ENCODE data around the gene KAT8.
A peak's percentile ranks its signal among the peaks of the same experiment; 100 is the strongest.
"Not testable (repeated sequence)": the region's sequence is repeated elsewhere in the genome, so short reads cannot be mapped to it uniquely, and the experiment has no call there.

KAT8 gene

GRCh38 chr16:31131841-31132271 lies 14.4 kb downstream of the KAT8 start:
- DNase-seq (ENCODE audit: low read depth in 2 of 2) = no peak

DNA sequence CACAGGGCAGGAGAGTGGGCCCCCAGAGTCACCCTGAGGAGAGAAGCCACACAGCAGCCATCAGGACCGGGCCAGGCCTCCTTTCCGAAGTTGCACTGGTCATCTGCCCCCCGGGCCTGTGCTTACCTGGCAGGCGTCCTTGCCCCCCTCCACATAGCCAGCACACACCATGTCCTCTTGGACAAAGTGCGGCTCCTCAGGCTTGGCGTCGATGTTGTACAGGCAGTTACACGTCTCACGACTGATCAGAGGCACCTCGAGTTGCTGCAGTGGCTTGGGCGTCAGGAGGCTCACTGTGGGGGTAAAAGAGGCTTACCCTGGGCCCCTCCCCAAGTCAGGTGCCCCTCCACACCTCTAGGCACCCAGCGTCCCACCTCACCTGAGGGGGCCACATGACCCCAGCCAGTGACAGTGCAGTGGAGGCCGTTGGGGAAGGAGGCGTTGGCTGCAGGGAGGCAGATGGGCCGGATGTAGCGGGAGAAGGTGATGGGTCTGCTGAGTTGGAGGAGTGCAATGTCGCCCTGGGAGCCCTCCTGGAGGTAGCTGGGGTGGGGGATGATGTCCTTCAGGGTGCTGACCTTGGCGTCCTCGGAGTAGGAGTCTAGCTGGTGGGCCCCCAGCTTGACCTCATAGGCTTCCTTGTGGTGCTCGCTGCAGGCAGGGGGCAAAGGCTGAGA lies 15.0 kb downstream of the KAT8 start:
- no peak for DNase-seq (ENCODE audit: low read depth in 2 of 2)

DNA sequence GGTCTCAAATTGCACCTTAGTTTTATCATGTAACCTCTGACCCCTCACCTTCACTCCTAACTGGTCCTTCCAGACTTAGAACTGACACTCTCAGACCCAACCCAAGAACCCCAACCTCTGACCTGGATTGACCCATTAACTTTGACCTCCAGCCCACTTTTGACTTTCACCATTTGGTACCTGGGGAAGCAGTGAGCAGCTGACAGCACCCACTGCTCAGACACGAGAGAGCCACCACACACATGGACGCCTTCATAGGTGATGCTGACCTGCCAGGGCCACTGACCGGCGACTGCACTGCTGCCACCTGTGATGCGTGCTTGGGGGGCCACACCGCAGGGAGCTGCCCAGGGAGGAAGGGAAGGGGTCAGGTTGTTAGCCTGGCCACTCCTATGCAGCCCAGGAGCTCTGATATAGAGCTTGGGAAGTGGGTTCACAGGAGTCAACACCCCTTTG lies 15.6 kb downstream of the KAT8 start:
- DNase-seq (ENCODE audit: low read depth in 2 of 2) = no peak

GRCh38 chr16:31134091-31134571 lies 16.7 kb downstream of the KAT8 start:
- no peak for DNase-seq (ENCODE audit: low read depth in 2 of 2)

GRCh38 chr16:31134625-31135534 lies 17.4 kb downstream of the KAT8 start:
- DNase-seq (ENCODE audit: low read depth in 2 of 2) = no peak

- no peak for DNase-seq (ENCODE audit: low read depth in 2 of 2)
Observed at GRCh38 chr16:31135535-31136286, 18.2 kb downstream of the KAT8 start, which contains the start of gene PRSS8. PRSS8 (minus strand) TSS chr16:31135727; CDS start chr16:31135498, 229 bp downstream.

DNA sequence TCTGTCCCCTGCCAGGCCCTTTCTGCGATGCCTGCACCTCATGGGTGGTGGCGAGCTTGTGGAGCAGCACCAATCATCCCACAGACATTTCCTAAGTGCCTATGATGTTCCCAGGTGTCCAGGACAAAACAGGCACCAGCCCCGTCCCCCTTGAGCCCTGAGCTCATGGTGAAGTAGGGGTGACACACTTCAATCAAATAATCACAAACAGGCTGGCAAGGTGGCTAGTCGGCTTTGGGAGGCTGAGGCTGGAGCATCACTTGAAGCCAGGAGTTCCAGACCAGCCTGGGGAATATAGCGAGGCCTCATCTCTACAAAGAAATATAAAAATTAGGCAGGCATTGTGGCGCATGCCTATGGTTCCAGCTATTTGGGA lies 18.8 kb downstream of the KAT8 start:
- DNase-seq (ENCODE audit: low read depth in 2 of 2) = no peak

- DNase-seq (ENCODE audit: low read depth in 2 of 2) = not testable (repeated sequence)
Observed at GRCh38 chr16:31136822-31137499, 19.5 kb downstream of the KAT8 start.

GRCh38 chr16:31138621-31139578 lies 21.4 kb downstream of the KAT8 start:
- no peak for DNase-seq (ENCODE audit: low read depth in 2 of 2)

DNA sequence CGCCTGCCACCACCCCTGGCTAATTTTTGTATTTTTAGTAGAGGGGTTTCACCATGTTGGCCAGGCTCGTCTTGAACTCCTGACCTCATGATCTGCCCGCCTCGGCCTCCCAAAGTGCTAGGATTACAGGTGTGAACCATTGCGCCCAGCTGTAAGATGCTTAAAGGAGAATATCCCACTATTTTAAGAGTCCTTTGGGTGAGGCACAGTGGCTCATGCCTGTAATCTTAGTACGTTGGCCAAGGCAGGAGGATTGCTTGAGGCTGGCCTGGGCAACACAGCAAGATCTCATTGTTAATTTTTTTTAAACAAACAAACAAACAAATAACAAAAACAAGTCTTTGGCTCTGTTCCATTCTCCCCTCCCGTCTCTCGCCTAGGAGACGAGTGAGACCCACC lies 23.6 kb downstream of the KAT8 start:
- DNase-seq (ENCODE audit: low read depth in 2 of 2) = not testable (repeated sequence)

DNA sequence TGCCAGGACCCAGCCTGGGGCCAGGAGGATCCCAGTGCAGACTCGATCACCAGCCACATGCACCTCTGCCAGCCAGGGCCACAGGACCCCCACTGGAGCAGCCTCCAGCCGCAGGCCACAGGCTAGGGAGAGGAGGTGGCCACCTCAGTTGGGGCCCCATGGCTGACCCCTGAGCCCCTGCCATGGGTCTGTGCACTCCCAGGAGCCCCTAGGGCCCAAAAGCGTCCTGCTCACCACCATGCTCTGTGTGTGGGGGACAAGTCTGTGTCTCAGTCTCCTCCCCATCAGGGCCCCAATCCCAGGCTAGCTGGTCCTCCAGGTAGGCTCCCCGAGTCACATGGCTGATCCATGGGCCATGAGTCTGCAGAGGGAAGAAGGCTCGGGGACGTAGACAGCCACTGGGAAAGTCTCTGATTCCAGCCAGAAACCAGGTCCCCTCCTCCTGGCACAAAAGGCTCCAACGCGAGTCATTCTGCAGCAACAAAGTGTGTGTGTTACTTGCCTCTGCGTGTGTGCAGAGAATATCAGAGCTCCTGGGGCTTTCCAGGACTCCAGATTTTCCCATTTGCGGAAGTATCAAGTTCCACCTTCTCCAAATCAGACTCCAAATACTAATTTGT lies 24.1 kb downstream of the KAT8 start:
- no peak for DNase-seq (ENCODE audit: low read depth in 2 of 2)

DNA sequence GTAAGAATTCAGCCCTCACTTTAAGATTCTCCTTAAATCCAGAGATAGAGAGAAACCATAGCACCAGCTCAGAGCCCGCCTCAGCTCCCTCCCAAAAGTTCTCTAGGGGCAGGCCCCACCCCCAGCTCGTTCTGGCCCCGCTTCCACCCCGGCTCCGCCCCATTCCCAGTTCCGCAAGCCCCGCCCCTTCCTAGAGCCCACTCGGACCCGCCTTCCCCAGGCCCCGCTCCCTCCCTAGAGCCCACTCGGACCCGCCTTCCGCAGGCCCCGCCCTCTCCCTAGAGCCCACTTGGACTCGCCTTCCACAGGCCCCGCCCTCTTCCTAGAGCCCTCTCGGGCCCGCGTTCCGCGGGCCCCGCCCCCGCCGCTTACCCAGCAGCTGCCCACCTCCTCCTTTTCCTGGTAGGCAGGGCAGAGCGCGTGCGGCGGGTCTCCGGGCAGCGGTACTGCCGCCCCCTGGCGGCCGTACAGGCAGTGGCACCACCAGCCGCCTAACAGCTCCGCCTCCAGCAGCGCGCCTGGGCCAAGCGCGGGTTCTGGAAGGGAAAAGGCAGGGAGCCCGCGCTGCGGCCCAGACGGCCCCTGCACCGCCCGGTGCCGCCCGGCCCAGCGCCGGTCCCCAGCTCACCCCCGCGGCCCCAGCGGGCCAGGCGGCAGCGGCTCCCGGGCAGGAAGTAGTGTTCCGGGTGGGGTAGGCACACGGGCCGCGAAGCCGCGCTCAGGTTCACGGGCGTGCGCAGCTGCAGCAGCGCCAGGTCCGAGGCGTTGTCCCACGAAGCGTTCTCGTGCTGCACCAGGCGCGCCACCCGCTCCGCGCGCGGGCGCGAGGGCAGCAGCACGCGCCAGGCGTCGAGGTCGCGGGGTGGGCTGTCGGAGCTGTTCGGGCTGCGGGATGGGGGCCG lies 24.9 kb downstream of the KAT8 start:
- peak; percentile 97 to 98 for DNase-seq (ENCODE audit: low read depth in 2 of 2)

DNA sequence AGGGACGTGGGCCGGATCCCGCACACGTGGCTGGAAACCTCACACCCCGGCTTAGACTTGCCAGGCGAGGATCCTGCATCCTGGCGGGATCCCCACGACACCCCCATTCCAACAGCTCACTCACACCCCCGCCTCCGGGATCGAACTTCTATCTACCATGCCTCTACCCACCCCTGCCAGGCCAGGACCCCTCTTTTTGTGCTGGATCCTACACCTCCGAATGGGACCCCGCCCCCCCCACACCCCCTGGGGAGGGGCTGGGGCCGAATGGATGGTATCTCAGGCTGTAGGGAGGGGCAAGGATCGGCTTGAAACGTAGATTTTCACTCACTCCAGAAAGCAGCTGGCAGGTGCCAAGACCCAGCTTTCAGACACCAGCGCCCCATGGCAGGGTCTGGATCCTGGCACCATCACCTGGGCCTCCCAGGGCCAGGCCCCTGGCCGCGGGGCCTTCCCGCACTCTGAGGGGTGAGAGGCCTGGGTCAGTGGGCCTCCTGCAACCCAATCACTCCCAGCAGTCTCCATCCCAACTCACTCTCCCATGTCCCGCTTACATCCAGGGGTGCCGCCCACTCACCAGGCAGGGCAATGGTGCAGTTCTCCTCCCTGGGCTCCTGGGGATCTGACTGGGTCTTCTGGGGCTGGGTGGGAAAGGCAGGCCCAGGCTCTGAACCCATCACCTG lies 25.7 kb downstream of the KAT8 start:
- no peak for DNase-seq (ENCODE audit: low read depth in 2 of 2)

DNA sequence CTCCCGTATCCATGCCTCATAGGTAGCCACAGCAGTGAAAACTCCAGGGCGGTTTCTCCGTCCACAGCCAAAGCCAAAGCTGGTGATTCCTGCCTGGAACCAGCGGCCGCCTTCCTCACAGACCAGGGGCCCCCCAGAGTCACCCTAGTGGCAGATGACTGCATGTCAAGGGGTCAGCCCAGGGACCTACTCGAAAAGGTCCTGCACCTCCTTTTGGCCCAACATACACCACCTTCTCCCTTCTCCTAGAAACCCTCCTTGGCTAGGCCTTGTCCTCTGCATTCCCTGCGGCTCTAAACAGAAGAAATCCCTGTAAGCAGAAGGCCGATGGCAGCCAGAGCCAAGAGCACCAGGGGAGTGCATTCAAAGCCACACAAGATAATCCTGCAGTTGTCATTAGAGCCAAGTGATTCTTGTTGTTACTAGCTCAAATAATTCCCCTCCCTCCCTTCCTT lies 26.3 kb downstream of the KAT8 start:
- DNase-seq (ENCODE audit: low read depth in 2 of 2) = no peak

GRCh38 chr16:31144418-31144817 lies 27.0 kb downstream of the KAT8 start:
- DNase-seq (ENCODE audit: low read depth in 2 of 2) = not testable (repeated sequence)

GRCh38 chr16:31145398-31145990 lies 28.0 kb downstream of the KAT8 start:
- no peak for DNase-seq (ENCODE audit: low read depth in 2 of 2)

DNA sequence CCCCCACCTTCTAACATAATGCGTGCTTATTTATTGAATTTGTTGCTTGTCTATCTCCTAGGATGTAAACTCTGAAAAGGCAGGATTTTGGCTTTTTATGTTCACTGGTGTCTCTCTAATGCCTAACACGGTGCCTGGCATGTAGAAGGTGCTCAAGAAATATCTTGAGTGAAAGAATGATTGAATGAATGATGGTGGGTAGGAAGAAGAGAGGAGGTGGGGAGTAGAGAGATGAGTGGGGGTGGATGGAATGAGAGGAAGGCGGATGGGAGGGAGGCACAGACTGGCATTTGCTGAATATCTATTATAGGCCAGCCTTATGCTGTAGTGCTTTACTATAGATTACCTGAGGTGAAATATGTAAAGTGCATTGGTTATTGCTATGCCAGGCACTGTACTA lies 30.1 kb downstream of the KAT8 start:
- no peak for DNase-seq (ENCODE audit: low read depth in 2 of 2)

- DNase-seq (ENCODE audit: low read depth in 2 of 2) = no peak
Observed at GRCh38 chr16:31148281-31148728, 30.8 kb downstream of the KAT8 start.

Data from activated CD4-positive, alpha-beta T cell treated with anti-CD3 and anti-CD28 coated beads for 24 hours (primary cell).